SK-N-SH (cell line): ENCODE measurements around the gene CHMP4A. TPM values are rescaled to one million over a fixed set of nuclear protein-coding genes. Genes with fewer than 3 reads are reported as not detected.

Experiments used
- CTCF ChIA-PET: fragments of 300-600, 350-600 bp; formaldehyde crosslinking; extraction: SDS; loops from one replicate; lab custom pipeline; 2021; lab: Yijun Ruan, JAX
- POLR2A ChIA-PET: fragments of 350-600 bp; sonication (Branson Sonifier 250); formaldehyde crosslinking; extraction: SDS; loops from one replicate; lab custom pipeline; 2020; ENCODE audit warnings: antibody characterized with exemption, inconsistent platforms; lab: Yijun Ruan, JAX
- DNase-seq: peaks from one replicate; pipeline ENCODE4 v3.0.0; 2012
- H2AFZ ChIP-seq: fragments of 200-600 bp; sonication (generic); 2 replicates; pipeline ENCODE4 v1.8.1; 2016; ENCODE audit warnings: antibody characterized with exemption, mild to moderate bottlenecking, low read depth
- H3F3A ChIP-seq: fragments of 200-600 bp; sonication (generic); replicated peaks from 2 replicates; pipeline ENCODE3; 2016; ENCODE audit warnings: antibody characterized with exemption, mild to moderate bottlenecking; ENCODE audit not compliant: insufficient read depth
- H3K27ac ChIP-seq, 2 experiments: fragments of 200-500 bp in 1 of 2; fragments of 200-600 bp in 1 of 2; sonication (Bioruptor generic) in 1 of 2; sonication (generic), shearing (Covaris generic) in 1 of 2; 2 replicates each; pipeline versions ENCODE4 v1.5.1 to v1.6.1; 2014 to 2016; ENCODE audit warnings: low read depth in 2 of 2, inconsistent platforms in 1 of 2, low read length in 1 of 2, mild to moderate bottlenecking in 1 of 2, mixed read lengths in 1 of 2
- H3K27me3 ChIP-seq: fragments of 200-600 bp; sonication (generic), shearing (Covaris generic); 2 replicates; pipeline ENCODE4 v1.6.1; 2016; ENCODE audit warnings: mixed run types; ENCODE audit not compliant: insufficient read depth
- H3K36me3 ChIP-seq, 2 experiments: fragments of 200-500 bp in 1 of 2; fragments of 200-600 bp in 1 of 2; sonication (Bioruptor generic) in 1 of 2; sonication (generic) in 1 of 2; replicated peaks in 1 of 2; 2 replicates each; pipeline versions ENCODE3 to v1.5.1; 2014 to 2016; ENCODE audit warnings: low read length in 1 of 2, mild to moderate bottlenecking in 1 of 2; ENCODE audit not compliant: insufficient read depth in 2 of 2, control insufficient read depth in 1 of 2
- H3K4me1 ChIP-seq, 2 experiments: fragments of 200-500 bp in 1 of 2; fragments of 200-600 bp in 1 of 2; sonication (Bioruptor generic) in 1 of 2; sonication (generic), shearing (Covaris generic) in 1 of 2; 2 replicates each; pipeline versions ENCODE4 v1.5.1 to v1.6.1; 2014 to 2016; ENCODE audit warnings: low read depth in 1 of 2, low read length in 1 of 2, mixed run types in 1 of 2; ENCODE audit not compliant: insufficient read depth in 2 of 2, control insufficient read depth in 1 of 2
- H3K4me2 ChIP-seq: fragments of 200-600 bp; sonication (generic), shearing (Covaris generic); 2 replicates; pipeline ENCODE4 v1.6.1; 2017; ENCODE audit warnings: mixed run types
- H3K4me3 ChIP-seq, 2 experiments: fragments of 200-500 bp in 1 of 2; fragments of 200-600 bp in 1 of 2; sonication (Bioruptor generic) in 1 of 2; sonication (generic), shearing (Covaris generic) in 1 of 2; 2 replicates each; pipeline versions ENCODE4 v1.5.1 to v1.8.1; 2014 to 2016; ENCODE audit warnings: low read depth in 2 of 2, inconsistent platforms in 1 of 2, low read length in 1 of 2, mild to moderate bottlenecking in 1 of 2, mixed read lengths in 1 of 2, moderate library complexity in 1 of 2
- H3K79me2 ChIP-seq: fragments of 200-600 bp; sonication (generic); 2 replicates; pipeline ENCODE4 v1.8.1; 2017; ENCODE audit warnings: mild to moderate bottlenecking; ENCODE audit not compliant: insufficient read depth
- H3K9ac ChIP-seq: fragments of 200-600 bp; sonication (generic); 2 replicates; pipeline ENCODE4 v1.6.1; 2017; ENCODE audit warnings: mixed run types
- H3K9me2 ChIP-seq: fragments of 200-600 bp; sonication (generic); 2 replicates; pipeline ENCODE4 v1.6.1; 2017; ENCODE audit warnings: mixed run types
- H3K9me3 ChIP-seq: fragments of 200-600 bp; sonication (generic); 2 replicates; pipeline ENCODE4 v1.6.1; 2017; ENCODE audit warnings: mixed run types, mild to moderate bottlenecking, moderate library complexity
- H4K20me1 ChIP-seq: fragments of 200-600 bp; sonication (generic); 2 replicates; pipeline ENCODE4 v1.6.1; 2017; ENCODE audit warnings: mild to moderate bottlenecking, mixed run types; ENCODE audit not compliant: insufficient read depth
- ELF1 ChIP-seq: IDR thresholded peaks from 2 replicates; pipeline ENCODE4 v1.4.0; 2012
- EP300 ChIP-seq, 2 experiments: IDR thresholded peaks; 2 replicates each; pipeline versions ENCODE4 v1.4.0 to v1.6.1; 2012; ENCODE audit warnings: borderline replicate concordance in 1 of 2, low read depth in 1 of 2, low read length in 1 of 2
- EZH2phosphoT487 ChIP-seq: fragments of 200-600 bp; sonication (generic); IDR thresholded peaks from 2 replicates; pipeline ENCODE4 v1.6.1; 2017; ENCODE audit warnings: low read depth, mixed run types, mild to moderate bottlenecking, antibody characterized with exemption, moderate library complexity, borderline replicate concordance
- FOXM1 ChIP-seq: IDR thresholded peaks from 2 replicates; pipeline ENCODE4 v1.4.0; 2012; ENCODE audit warnings: low read depth, mild to moderate bottlenecking
- GATA2 ChIP-seq: sonication (generic); formaldehyde crosslinking; IDR thresholded peaks from 2 replicates; pipeline ENCODE4 v1.5.0; 2020; ENCODE audit warnings: mild to moderate bottlenecking, missing genetic modification reagents
- JUND ChIP-seq: IDR thresholded peaks from 2 replicates; pipeline ENCODE4 v1.4.0; 2012
- MXI1 ChIP-seq: IDR thresholded peaks from 2 replicates; pipeline ENCODE4 v1.6.1; 2012; ENCODE audit warnings: mild to moderate bottlenecking, low read depth, low read length, improper control_type of control experiment
- POLR2AphosphoS5 ChIP-seq: IDR thresholded peaks from 2 replicates; pipeline ENCODE4 v1.6.1; 2012; ENCODE audit warnings: low read depth, low read length
- RAD21 ChIP-seq: IDR thresholded peaks from 2 replicates; pipeline ENCODE4 v1.6.1; 2012; ENCODE audit warnings: mild to moderate bottlenecking, low read length
- RFX5 ChIP-seq: IDR thresholded peaks from 2 replicates; pipeline ENCODE4 v1.6.1; 2012; ENCODE audit warnings: mild to moderate bottlenecking, improper control_type of control experiment, low read length
- SMC3 ChIP-seq: IDR thresholded peaks from 2 replicates; pipeline ENCODE4 v1.6.1; 2012; ENCODE audit warnings: low read depth, low read length, improper control_type of control experiment
- TEAD4 ChIP-seq: IDR thresholded peaks from 2 replicates; pipeline ENCODE4 v1.4.0; 2012; ENCODE audit warnings: mild to moderate bottlenecking, borderline replicate concordance; ENCODE audit not compliant: insufficient read depth
- YY1 ChIP-seq: IDR thresholded peaks from 2 replicates; pipeline ENCODE4 v1.4.0; 2012; ENCODE audit warnings: low read depth, mild to moderate bottlenecking
- WGBS: methylation state at CpG from one replicate; pipeline ENCODE4 v1.1.6; 2017; ENCODE audit warnings: low lambda C conversion rate; 5-methylcytosine and 5-hydroxymethylcytosine counted together
- polyA plus RNA-seq, 3 experiments: library from polyadenylated mRNA; depleted of rRNA; stranded (reverse); fragments of >200 nt; gene quantifications; 2 replicates each; pipeline ENCODE4 v1.2.3, GENCODE V29; 2012
- TF ChIP-seq, protein P1 (sequence below): fragments of 150-350 bp; IDR thresholded peaks from 2 replicates; pipeline ENCODE4 v1.6.1; 2017; ENCODE audit warnings: antibody characterized with exemption, low read length, low read depth, borderline replicate concordance
- TF ChIP-seq, protein P2 (sequence below): IDR thresholded peaks from 2 replicates; pipeline ENCODE4 v1.4.0; 2012; ENCODE audit warnings: low read depth, borderline replicate concordance
- TF ChIP-seq, protein P3 (sequence below): IDR thresholded peaks from 2 replicates; pipeline ENCODE4 v1.6.1; 2012; ENCODE audit warnings: mild to moderate bottlenecking, low read depth, low read length, moderate library complexity

CHMP4A gene
- polyA plus RNA-seq, 1 of the 3 experiments (the other 2 are of a cell fraction) = 92.4 TPM

DNA sequence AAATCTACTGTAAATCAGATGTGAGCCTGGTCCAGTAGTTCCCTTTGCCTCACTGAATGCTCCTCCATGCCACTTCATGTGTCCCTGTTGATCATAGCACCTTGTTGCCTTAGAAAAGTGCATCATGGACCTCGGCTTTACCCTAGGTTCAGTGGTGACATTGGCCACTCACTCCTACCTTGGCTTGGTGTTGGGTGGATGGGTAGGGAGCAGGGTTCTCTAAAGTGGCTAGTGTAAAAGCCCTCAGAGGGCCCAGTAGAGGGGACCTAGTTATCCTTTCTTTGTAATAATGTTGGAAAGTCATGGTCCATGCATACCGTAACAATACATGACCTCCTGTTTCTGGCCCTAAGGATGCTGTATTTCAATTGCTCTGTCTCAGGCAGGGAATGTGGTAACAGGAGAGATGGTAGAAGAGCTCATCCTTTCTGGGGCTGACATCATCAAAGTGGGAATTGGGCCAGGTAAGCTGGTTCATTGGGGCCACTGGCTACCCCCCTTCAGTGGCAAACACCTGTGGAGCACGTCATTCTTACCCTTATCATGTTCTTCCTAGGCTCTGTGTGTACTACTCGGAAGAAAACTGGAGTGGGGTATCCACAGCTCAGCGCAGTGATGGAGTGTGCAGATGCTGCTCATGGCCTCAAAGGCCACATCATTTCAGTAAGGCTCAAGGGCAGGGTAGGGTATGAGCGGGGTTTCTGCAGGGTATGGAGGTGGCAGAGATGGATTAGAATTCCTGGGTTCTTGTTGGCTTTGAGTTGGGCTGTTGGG lies 23.6 kb upstream of the CHMP4A start:
- Histone ChIP-seq H3K27ac (no peak overlapping the region), H3K9me3 (no peaks in the 10 kb centered on the region), H3K9me2 (no peaks in the 10 kb centered on the region), H3K79me2 (peaks cover 69% of the 10 kb centered on the region), H3K36me3 (peaks cover 56 to 69% of the 10 kb centered on the region in 2 experiments), H3K4me2 (no peak overlapping the region), H3K27me3 (no peaks in the 10 kb centered on the region), H4K20me1 (no peaks in the 10 kb centered on the region), H3K4me1 (peaks cover 33 to 36% of the 10 kb centered on the region in 2 experiments; a peak in 3 of 4 replicates)
- CTCF ChIA-PET = interaction anchor here (1.0 to 12.0 kb wide), 6 partner anchors 21 to 194 kb away, joined by 3 to 191 read pairs (median 9); partner anchors contain the start of genes CIDEB, DHRS1, MDP1 and NOP9
- whole genome bisulfite sequencing = 93% methylated on average over 6 of the region's 6 CpGs
- no peak for DNase-seq
- POLR2A ChIA-PET = no interaction called here
- TF ChIP-seq RFX5 (no peak), POLR2AphosphoS5 (no peak), SMC3 (no peak), TEAD4 (no peak), MXI1 (no peak), EP300 (IDR thresholded peaks at IDR 0.05; ENCODE audit: borderline replicate concordance in 1 of 2, low read depth in 1 of 2, low read length in 1 of 2) (no peak), FOXM1 (no peak), GATA2 (no peak), ELF1 (no peak), RAD21 (no peak), YY1 (no peak), JUND (no peak), EZH2phosphoT487 (no peak)
- TF ChIP-seq, protein P1, sequence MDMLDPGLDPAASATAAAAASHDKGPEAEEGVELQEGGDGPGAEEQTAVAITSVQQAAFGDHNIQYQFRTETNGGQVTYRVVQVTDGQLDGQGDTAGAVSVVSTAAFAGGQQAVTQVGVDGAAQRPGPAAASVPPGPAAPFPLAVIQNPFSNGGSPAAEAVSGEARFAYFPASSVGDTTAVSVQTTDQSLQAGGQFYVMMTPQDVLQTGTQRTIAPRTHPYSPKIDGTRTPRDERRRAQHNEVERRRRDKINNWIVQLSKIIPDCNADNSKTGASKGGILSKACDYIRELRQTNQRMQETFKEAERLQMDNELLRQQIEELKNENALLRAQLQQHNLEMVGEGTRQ = no peak
- TF ChIP-seq, protein P2, sequence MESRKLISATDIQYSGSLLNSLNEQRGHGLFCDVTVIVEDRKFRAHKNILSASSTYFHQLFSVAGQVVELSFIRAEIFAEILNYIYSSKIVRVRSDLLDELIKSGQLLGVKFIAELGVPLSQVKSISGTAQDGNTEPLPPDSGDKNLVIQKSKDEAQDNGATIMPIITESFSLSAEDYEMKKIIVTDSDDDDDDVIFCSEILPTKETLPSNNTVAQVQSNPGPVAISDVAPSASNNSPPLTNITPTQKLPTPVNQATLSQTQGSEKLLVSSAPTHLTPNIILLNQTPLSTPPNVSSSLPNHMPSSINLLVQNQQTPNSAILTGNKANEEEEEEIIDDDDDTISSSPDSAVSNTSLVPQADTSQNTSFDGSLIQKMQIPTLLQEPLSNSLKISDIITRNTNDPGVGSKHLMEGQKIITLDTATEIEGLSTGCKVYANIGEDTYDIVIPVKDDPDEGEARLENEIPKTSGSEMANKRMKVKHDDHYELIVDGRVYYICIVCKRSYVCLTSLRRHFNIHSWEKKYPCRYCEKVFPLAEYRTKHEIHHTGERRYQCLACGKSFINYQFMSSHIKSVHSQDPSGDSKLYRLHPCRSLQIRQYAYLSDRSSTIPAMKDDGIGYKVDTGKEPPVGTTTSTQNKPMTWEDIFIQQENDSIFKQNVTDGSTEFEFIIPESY = no peak
- TF ChIP-seq, protein P3, sequence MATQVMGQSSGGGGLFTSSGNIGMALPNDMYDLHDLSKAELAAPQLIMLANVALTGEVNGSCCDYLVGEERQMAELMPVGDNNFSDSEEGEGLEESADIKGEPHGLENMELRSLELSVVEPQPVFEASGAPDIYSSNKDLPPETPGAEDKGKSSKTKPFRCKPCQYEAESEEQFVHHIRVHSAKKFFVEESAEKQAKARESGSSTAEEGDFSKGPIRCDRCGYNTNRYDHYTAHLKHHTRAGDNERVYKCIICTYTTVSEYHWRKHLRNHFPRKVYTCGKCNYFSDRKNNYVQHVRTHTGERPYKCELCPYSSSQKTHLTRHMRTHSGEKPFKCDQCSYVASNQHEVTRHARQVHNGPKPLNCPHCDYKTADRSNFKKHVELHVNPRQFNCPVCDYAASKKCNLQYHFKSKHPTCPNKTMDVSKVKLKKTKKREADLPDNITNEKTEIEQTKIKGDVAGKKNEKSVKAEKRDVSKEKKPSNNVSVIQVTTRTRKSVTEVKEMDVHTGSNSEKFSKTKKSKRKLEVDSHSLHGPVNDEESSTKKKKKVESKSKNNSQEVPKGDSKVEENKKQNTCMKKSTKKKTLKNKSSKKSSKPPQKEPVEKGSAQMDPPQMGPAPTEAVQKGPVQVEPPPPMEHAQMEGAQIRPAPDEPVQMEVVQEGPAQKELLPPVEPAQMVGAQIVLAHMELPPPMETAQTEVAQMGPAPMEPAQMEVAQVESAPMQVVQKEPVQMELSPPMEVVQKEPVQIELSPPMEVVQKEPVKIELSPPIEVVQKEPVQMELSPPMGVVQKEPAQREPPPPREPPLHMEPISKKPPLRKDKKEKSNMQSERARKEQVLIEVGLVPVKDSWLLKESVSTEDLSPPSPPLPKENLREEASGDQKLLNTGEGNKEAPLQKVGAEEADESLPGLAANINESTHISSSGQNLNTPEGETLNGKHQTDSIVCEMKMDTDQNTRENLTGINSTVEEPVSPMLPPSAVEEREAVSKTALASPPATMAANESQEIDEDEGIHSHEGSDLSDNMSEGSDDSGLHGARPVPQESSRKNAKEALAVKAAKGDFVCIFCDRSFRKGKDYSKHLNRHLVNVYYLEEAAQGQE = no peak
- TF ChIP-seq, all 33 proteins: peak for 0
- Histone ChIP-seq H3F3A (peaks cover 13% of the 10 kb centered on the region), H3K9ac (no peak overlapping the region), H2AFZ (no peak overlapping the region), H3K4me3 (no peak overlapping the region)
